ENCODE measurements around the gene SERPINI2. TPM values are rescaled to one million over a fixed set of nuclear protein-coding genes. Genes with fewer than 3 reads are reported as not detected.

SERPINI2 gene
- 0.22 TPM in 1 of 2 replicates, not detected in the other for total RNA-seq (2021)
- long read RNA-seq = 0 reads

- Histone ChIP-seq H2BK15ac (ENCODE audit: low read depth, low read length) (no peak within 1 kb of the TSS), H4K20me1 (ENCODE audit: control insufficient read depth, insufficient read depth, insufficient read length) (no peaks in the 10 kb centered on the region), H2BK12ac (ENCODE audit: insufficient read length, low read depth, low read length) (no peak within 1 kb of the TSS), H3K9me3 (ENCODE audit: control insufficient read depth, low read depth, low read length) (no peaks in the 10 kb centered on the region), H3K23me2 (ENCODE audit: insufficient read length, low read depth, low read length, poor library complexity, severe bottlenecking) (no peaks in the 10 kb centered on the region), H3K4ac (ENCODE audit: low read depth, low read length) (no peak within 1 kb of the TSS), H3K27ac (ENCODE audit: insufficient read length, low read depth, low read length) (no peak within 1 kb of the TSS), H4K8ac (replicated peaks; ENCODE audit: insufficient read length, low read depth, low read length) (no peak within 1 kb of the TSS), H3K56ac (ENCODE audit: insufficient read length, low read depth, low read length) (no peak within 1 kb of the TSS), H4K91ac (ENCODE audit: insufficient read length, low read depth, low read length) (no peak within 1 kb of the TSS), H2BK20ac (ENCODE audit: low read depth, low read length, poor library complexity, severe bottlenecking) (no peak within 1 kb of the TSS), H3K23ac (ENCODE audit: insufficient read length, low read depth, low read length) (no peak within 1 kb of the TSS), H3T11ph (ENCODE audit: low read length) (no peak within 1 kb of the TSS), H3K4me1 (ENCODE audit: insufficient read depth, low read length) (no peaks in the 10 kb centered on the region), H2BK120ac (ENCODE audit: low read depth, low read length, poor library complexity, severe bottlenecking) (no peak within 1 kb of the TSS), H2AFZ (ENCODE audit: low read length) (no peak within 1 kb of the TSS), H3K9ac (ENCODE audit: extremely low read depth, insufficient read length, low read length) (no peak within 1 kb of the TSS), H2AK5ac (ENCODE audit: insufficient read length, low read length) (no peak within 1 kb of the TSS), H3K18ac (ENCODE audit: insufficient read length, low read depth, low read length) (no peak within 1 kb of the TSS), H3K14ac (ENCODE audit: insufficient read depth, low read length) (no peak within 1 kb of the TSS), H3K4me2 (ENCODE audit: insufficient read depth, insufficient read length, low read length) (no peak within 1 kb of the TSS), H2BK5ac (ENCODE audit: insufficient read length, low read length) (no peak within 1 kb of the TSS), H4K5ac (ENCODE audit: insufficient read length, low read depth, low read length) (no peak within 1 kb of the TSS), H3K79me1 (ENCODE audit: insufficient read depth, low read depth, low read length, poor library complexity, severe bottlenecking) (no peaks in the 10 kb centered on the region), H3K79me2 (ENCODE audit: insufficient read depth, low read length) (no peaks in the 10 kb centered on the region), H3K27me3 (ENCODE audit: insufficient read depth, low read length) (no peaks in the 10 kb centered on the region)
- WGBS (ENCODE audit: extremely low coverage, insufficient read length, low lambda C conversion rate) = no CpG with 5 or more reads among the region's 4 CpGs
- H3K36me3 Mint-ChIP-seq (ENCODE audit: insufficient read depth in 1 of 3, low read depth in 3 of 3) = no peaks in the 10 kb centered on the region
- no peak for DNase-seq
- H3K27me3 Mint-ChIP-seq (ENCODE audit: low read depth) = no peaks in the 10 kb centered on the region
- no peaks in the 10 kb centered on the region for H3K9me3 Mint-ChIP-seq
- no peak for TF ChIP-seq CTCF (conservative IDR thresholded peaks at IDR 0.05)
- no peak within 1 kb of the TSS for H3K27ac Mint-ChIP-seq
- H3K4me3 Mint-ChIP-seq = no peak within 1 kb of the TSS
- H3K4me1 Mint-ChIP-seq = no peaks in the 10 kb centered on the region
Measured at GRCh38 chr3:167473863-167474262, at the start of gene SERPINI2. TSS of gene SERPINI2 (minus strand) at chr3:167474042. CDS start at chr3:167471834, 2,208 bp downstream.
